OCI-LY1 (cell line): ENCODE data around the gene IGF2R.

Experiments
- H2AFZ ChIP-seq: fragments of 200-600 bp; sonication (generic), shearing (Covaris generic); 2 replicates; pipeline ENCODE4 v1.6.0; 2014; ENCODE audit warnings: antibody characterized with exemption, mild to moderate bottlenecking, low read length
- H3F3A ChIP-seq: fragments of 200-600 bp; sonication (generic), shearing (Covaris generic); 2 replicates; pipeline ENCODE4 v1.6.0; 2014; ENCODE audit warnings: mild to moderate bottlenecking, antibody characterized with exemption, low read length, moderate library complexity; ENCODE audit not compliant: insufficient read depth
- H3K27ac ChIP-seq: fragments of 200-600 bp; sonication (generic); 2 replicates; pipeline ENCODE4 v1.5.1; 2014; ENCODE audit warnings: low read length, mixed run types, mild to moderate bottlenecking, low read depth; ENCODE audit not compliant: poor library complexity, severe bottlenecking
- H3K27me3 ChIP-seq: fragments of 200-600 bp; sonication (generic); 2 replicates; pipeline ENCODE4 v1.6.0; 2014; ENCODE audit warnings: antibody characterized with exemption, mild to moderate bottlenecking, low read length, moderate library complexity; ENCODE audit not compliant: insufficient read depth
- H3K36me3 ChIP-seq: fragments of 200-600 bp; sonication (generic); 2 replicates; pipeline ENCODE4 v1.6.1; 2014; ENCODE audit warnings: mild to moderate bottlenecking, antibody characterized with exemption, low read length, moderate library complexity, mixed read lengths; ENCODE audit not compliant: insufficient read depth
- H3K4me1 ChIP-seq: fragments of 200-600 bp; sonication (generic); 2 replicates; pipeline ENCODE4 v1.5.1; 2014; ENCODE audit warnings: mild to moderate bottlenecking, low read length, moderate library complexity; ENCODE audit not compliant: insufficient read depth, severe bottlenecking
- H3K4me2 ChIP-seq: fragments of 200-600 bp; sonication (generic), shearing (Covaris generic); 2 replicates; pipeline ENCODE4 v1.6.1; 2014; ENCODE audit warnings: low read length
- H3K4me3 ChIP-seq: fragments of 200-600 bp; sonication (generic); 2 replicates; pipeline ENCODE4 v1.5.1; 2014; ENCODE audit warnings: low read length, low read depth, mild to moderate bottlenecking, mixed read lengths; ENCODE audit not compliant: poor library complexity, severe bottlenecking
- H3K79me2 ChIP-seq: fragments of 200-600 bp; shearing (Covaris generic); 2 replicates; pipeline ENCODE4 v1.6.1; 2016; ENCODE audit warnings: mixed run types, low read length, mixed read lengths; ENCODE audit not compliant: insufficient read depth
- H3K9ac ChIP-seq: fragments of 200-600 bp; sonication (generic), shearing (Covaris generic); 2 replicates; pipeline ENCODE4 v1.6.1; 2014; ENCODE audit warnings: mild to moderate bottlenecking, low read length, mixed read lengths
- H3K9me2 ChIP-seq: fragments of 200-600 bp; sonication (generic), shearing (Covaris generic); 2 replicates; pipeline ENCODE4 v1.6.1; 2014; ENCODE audit warnings: low read depth, mild to moderate bottlenecking, low read length, mixed read lengths
- H3K9me3 ChIP-seq: fragments of 200-600 bp; shearing (Covaris generic); 2 replicates; pipeline ENCODE4 v1.6.1; 2014; ENCODE audit warnings: low read length, mixed read lengths
- H4K20me1 ChIP-seq: fragments of 200-600 bp; sonication (generic), shearing (Covaris generic); 2 replicates; pipeline ENCODE4 v1.6.0; 2016; ENCODE audit warnings: mild to moderate bottlenecking, low read length; ENCODE audit not compliant: insufficient read depth
- EZH2 ChIP-seq: fragments of 200-600 bp; sonication (generic), shearing (Covaris generic); IDR thresholded peaks from 2 replicates; pipeline ENCODE4 v1.8.0; 2017; ENCODE audit warnings: borderline replicate concordance, mixed run types, mild to moderate bottlenecking, antibody characterized with exemption, low read length, moderate library complexity, mixed read lengths
- TF ChIP-seq, protein P1 (sequence below): fragments of 200-600 bp; sonication (generic), shearing (Covaris generic); IDR thresholded peaks from 2 replicates; pipeline ENCODE4 v1.5.1; 2017; ENCODE audit warnings: mild to moderate bottlenecking, antibody characterized with exemption, low read length, moderate library complexity, mixed read lengths

The IGF2R gene

DNA sequence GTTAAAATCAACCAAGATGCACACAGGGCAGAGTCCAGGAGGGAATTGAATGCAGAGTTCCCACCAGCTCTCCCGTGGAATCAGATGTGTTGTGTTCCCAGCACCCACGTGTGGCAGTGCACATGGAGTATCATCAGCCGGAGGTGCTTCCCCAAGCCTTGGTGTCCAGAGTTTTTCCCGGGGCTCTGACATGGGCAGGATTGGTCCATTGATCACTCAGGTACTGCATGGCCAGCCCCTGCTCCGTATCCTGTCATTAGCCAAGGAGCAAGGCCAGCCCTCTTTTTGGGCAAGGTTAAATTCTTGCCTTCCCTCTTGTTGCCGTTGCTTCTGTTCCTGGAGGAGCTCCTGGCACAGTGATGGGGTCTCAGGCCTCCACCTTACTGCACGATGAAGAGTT is 124.2 kb downstream of the IGF2R start:
- H4K20me1 ChIP-seq: no peaks in the 10 kb centered on the region
- no peaks in the 10 kb centered on the region for H3K9me3 ChIP-seq
- no peaks in the 10 kb centered on the region for H3F3A ChIP-seq
- H3K27me3 ChIP-seq: no peaks in the 10 kb centered on the region
- TF ChIP-seq EZH2: no peak
- TF ChIP-seq, protein P1, sequence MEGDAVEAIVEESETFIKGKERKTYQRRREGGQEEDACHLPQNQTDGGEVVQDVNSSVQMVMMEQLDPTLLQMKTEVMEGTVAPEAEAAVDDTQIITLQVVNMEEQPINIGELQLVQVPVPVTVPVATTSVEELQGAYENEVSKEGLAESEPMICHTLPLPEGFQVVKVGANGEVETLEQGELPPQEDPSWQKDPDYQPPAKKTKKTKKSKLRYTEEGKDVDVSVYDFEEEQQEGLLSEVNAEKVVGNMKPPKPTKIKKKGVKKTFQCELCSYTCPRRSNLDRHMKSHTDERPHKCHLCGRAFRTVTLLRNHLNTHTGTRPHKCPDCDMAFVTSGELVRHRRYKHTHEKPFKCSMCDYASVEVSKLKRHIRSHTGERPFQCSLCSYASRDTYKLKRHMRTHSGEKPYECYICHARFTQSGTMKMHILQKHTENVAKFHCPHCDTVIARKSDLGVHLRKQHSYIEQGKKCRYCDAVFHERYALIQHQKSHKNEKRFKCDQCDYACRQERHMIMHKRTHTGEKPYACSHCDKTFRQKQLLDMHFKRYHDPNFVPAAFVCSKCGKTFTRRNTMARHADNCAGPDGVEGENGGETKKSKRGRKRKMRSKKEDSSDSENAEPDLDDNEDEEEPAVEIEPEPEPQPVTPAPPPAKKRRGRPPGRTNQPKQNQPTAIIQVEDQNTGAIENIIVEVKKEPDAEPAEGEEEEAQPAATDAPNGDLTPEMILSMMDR: no peak
- peaks cover 51% of the 10 kb centered on the region for H3K36me3 ChIP-seq
- no peaks in the 10 kb centered on the region for H3K9me2 ChIP-seq
- H3K9ac ChIP-seq: no peak overlapping the region
- no peaks in the 10 kb centered on the region for H3K4me1 ChIP-seq
- H3K79me2 ChIP-seq: no peaks in the 10 kb centered on the region
- H3K4me2 ChIP-seq: no peak overlapping the region
- H3K4me3 ChIP-seq: no peak overlapping the region
- H2AFZ ChIP-seq: no peak overlapping the region
- no peak overlapping the region for H3K27ac ChIP-seq

DNA sequence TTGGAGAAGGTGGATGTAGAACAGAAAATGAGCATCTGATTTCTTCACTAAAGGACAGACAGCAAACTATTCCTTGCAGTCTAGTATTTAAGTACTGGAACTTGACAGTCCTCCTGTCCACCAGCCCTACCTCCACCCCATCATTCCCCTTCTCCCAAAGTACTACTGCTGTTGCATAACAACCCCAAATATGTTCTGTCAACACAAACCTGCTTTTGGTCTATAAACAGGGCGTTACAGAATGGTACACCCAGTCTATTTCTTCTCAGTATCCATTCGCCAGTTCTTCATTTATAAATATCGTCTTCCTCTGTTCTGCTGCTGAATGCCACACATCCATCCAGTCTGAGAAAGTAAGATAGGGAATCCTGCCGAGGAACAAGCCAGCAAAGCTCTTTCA is 125.1 kb downstream of the IGF2R start:
- Histone ChIP-seq H3K27ac (no peak overlapping the region), H3K4me3 (no peak overlapping the region), H3F3A (no peaks in the 10 kb centered on the region), H3K9me3 (no peaks in the 10 kb centered on the region), H3K9me2 (no peaks in the 10 kb centered on the region), H2AFZ (no peak overlapping the region), H3K9ac (no peak overlapping the region), H4K20me1 (no peaks in the 10 kb centered on the region), H3K27me3 (no peaks in the 10 kb centered on the region), H3K4me2 (no peak overlapping the region), H3K36me3 (peaks cover 51% of the 10 kb centered on the region), H3K4me1 (no peaks in the 10 kb centered on the region), H3K79me2 (no peaks in the 10 kb centered on the region)
- TF ChIP-seq, protein P1: no peak
- TF ChIP-seq EZH2: no peak

DNA sequence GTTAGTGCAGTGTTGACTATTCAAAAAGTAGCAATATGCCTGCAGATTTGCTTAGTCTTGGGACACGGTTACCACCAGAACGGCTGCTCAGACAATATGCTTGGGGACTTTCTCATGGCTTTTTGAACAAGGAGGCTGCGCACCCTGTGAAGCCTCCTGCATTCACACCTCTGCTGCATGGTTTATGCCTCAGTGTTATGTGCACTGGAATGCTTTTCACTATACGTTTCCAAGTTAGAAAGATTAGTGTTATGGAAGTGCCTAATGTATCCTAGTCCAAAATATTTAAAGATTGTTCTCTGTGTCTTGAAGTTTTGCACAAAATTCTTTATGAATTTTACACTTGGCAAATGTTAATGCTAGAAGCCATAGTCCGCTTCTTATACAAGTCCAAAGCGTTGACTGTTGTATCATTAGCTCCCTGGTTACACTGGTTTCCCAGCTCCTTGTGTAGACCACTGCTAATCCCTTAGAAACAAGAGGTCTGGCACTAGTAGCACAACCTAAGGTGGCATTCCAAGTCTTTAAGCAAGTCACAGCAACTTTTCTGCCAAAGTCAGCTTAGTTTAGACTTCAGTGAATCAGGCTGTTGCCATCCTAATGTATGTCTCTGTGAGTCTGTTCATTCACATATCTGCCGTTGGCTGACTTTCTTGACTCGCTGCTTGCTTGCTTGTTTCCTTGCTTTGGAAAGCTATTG is 126.4 kb downstream of the IGF2R start:
- H3K9me3 ChIP-seq: no peaks in the 10 kb centered on the region
- TF ChIP-seq, protein P1: no peak
- no peak for TF ChIP-seq EZH2
- H3K27me3 ChIP-seq: no peaks in the 10 kb centered on the region
- H3K9me2 ChIP-seq: no peaks in the 10 kb centered on the region
- no peak overlapping the region for H3K4me2 ChIP-seq
- H4K20me1 ChIP-seq: no peaks in the 10 kb centered on the region
- no peak overlapping the region for H3K27ac ChIP-seq
- H3K4me3 ChIP-seq: no peak overlapping the region
- peaks cover 37% of the 10 kb centered on the region; the same call in 1 of the 2 replicates for H3K36me3 ChIP-seq
- H3K79me2 ChIP-seq: no peaks in the 10 kb centered on the region
- H2AFZ ChIP-seq: no peak overlapping the region
- H3K9ac ChIP-seq: no peak overlapping the region
- H3F3A ChIP-seq: no peaks in the 10 kb centered on the region
- H3K4me1 ChIP-seq: no peaks in the 10 kb centered on the region
